ENCODE results near the gene ADAM22.

ADAM22 gene

GRCh38 chr7:88001744-88002530 is 67.9 kb downstream of the ADAM22 start:
- Histone ChIP-seq H4K20me1 (ENCODE audit: control insufficient read depth, insufficient read depth, low read depth, low read length) (no peaks in the 10 kb centered on the region), H3K4me1 (ENCODE audit: control insufficient read depth, low read length) (no peaks in the 10 kb centered on the region), H3K9me3 (ENCODE audit: control insufficient read depth, insufficient read depth, low read length) (no peaks in the 10 kb centered on the region), H3K79me2 (ENCODE audit: control insufficient read depth, low read length) (no peaks in the 10 kb centered on the region), H3K27ac (ENCODE audit: low read depth, low read length) (no peak overlapping the region), H3K4me3 (ENCODE audit: low read length) (no peak overlapping the region), H3K4me2 (ENCODE audit: low read length) (no peak overlapping the region), H3F3A (ENCODE audit: control insufficient read depth, insufficient read depth) (no peaks in the 10 kb centered on the region), H3K9me2 (replicated peaks; ENCODE audit: control insufficient read depth, low read length) (no peaks in the 10 kb centered on the region), H3K27me3 (ENCODE audit: control insufficient read depth, low read length) (no peaks in the 10 kb centered on the region), H3K36me3 (ENCODE audit: control insufficient read depth, low read length) (no peaks in the 10 kb centered on the region)
- TF ChIP-seq CTCF (IDR thresholded peaks at IDR 0.05; ENCODE audit: low read depth, low read length, poor library complexity, severe bottlenecking) (no peak), EZH2phosphoT487 (IDR thresholded peaks at IDR 0.05; ENCODE audit: borderline replicate concordance, low read length) (no peak)

GRCh38 chr7:88002617-88003016 is 68.6 kb downstream of the ADAM22 start:
- Histone ChIP-seq H3K9me3 (ENCODE audit: control insufficient read depth, insufficient read depth, low read length) (no peaks in the 10 kb centered on the region), H3K79me2 (ENCODE audit: control insufficient read depth, low read length) (no peaks in the 10 kb centered on the region), H3F3A (ENCODE audit: control insufficient read depth, insufficient read depth) (no peaks in the 10 kb centered on the region), H3K36me3 (ENCODE audit: control insufficient read depth, low read length) (no peaks in the 10 kb centered on the region), H3K27ac (ENCODE audit: low read depth, low read length) (no peak overlapping the region), H3K4me1 (ENCODE audit: control insufficient read depth, low read length) (no peaks in the 10 kb centered on the region), H3K4me2 (ENCODE audit: low read length) (no peak overlapping the region), H3K9me2 (replicated peaks; ENCODE audit: control insufficient read depth, low read length) (no peaks in the 10 kb centered on the region), H4K20me1 (ENCODE audit: control insufficient read depth, insufficient read depth, low read depth, low read length) (no peaks in the 10 kb centered on the region), H3K4me3 (ENCODE audit: low read length) (no peak overlapping the region), H3K27me3 (ENCODE audit: control insufficient read depth, low read length) (no peaks in the 10 kb centered on the region)
- TF ChIP-seq CTCF (IDR thresholded peaks at IDR 0.05; ENCODE audit: low read depth, low read length, poor library complexity, severe bottlenecking): no peak
- no peak for TF ChIP-seq EZH2phosphoT487 (IDR thresholded peaks at IDR 0.05; ENCODE audit: borderline replicate concordance, low read length)

GRCh38 chr7:88003581-88003980 is 69.5 kb downstream of the ADAM22 start:
- no peak overlapping the region for H3K4me2 ChIP-seq (ENCODE audit: low read length)
- no peak overlapping the region for H3K27ac ChIP-seq (ENCODE audit: low read depth, low read length)
- H3K4me1 ChIP-seq (ENCODE audit: control insufficient read depth, low read length): no peaks in the 10 kb centered on the region
- no peaks in the 10 kb centered on the region for H3K79me2 ChIP-seq (ENCODE audit: control insufficient read depth, low read length)
- H3K27me3 ChIP-seq (ENCODE audit: control insufficient read depth, low read length): no peaks in the 10 kb centered on the region
- no peaks in the 10 kb centered on the region for H3K36me3 ChIP-seq (ENCODE audit: control insufficient read depth, low read length)
- H3K4me3 ChIP-seq (ENCODE audit: low read length): no peak overlapping the region
- H3K9me3 ChIP-seq (ENCODE audit: control insufficient read depth, insufficient read depth, low read length): no peaks in the 10 kb centered on the region
- no peaks in the 10 kb centered on the region for H4K20me1 ChIP-seq (ENCODE audit: control insufficient read depth, insufficient read depth, low read depth, low read length)
- no peaks in the 10 kb centered on the region for H3K9me2 ChIP-seq (replicated peaks; ENCODE audit: control insufficient read depth, low read length)
- no peaks in the 10 kb centered on the region for H3F3A ChIP-seq (ENCODE audit: control insufficient read depth, insufficient read depth)
- TF ChIP-seq CTCF (IDR thresholded peaks at IDR 0.05; ENCODE audit: low read depth, low read length, poor library complexity, severe bottlenecking) (no peak), EZH2phosphoT487 (IDR thresholded peaks at IDR 0.05; ENCODE audit: borderline replicate concordance, low read length) (no peak)

All from DOHH2 (cell line).